MM.1S (cell line): ENCODE measurements around the gene KCNJ18.

Experiments
- DNase-seq: peaks from one replicate; pipeline ENCODE4 v3.0.0-alpha.2; 2015
- H2AFZ ChIP-seq: fragments of 300-600 bp; sonication (generic); 2 replicates; pipeline ENCODE4 v1.6.0; 2016; ENCODE audit warnings: antibody characterized with exemption, low read length
- H3F3A ChIP-seq: fragments of 300-600 bp; sonication (generic); 2 replicates; pipeline ENCODE4 v1.6.1; 2016; ENCODE audit warnings: mild to moderate bottlenecking, antibody characterized with exemption, low read length, moderate library complexity, mixed read lengths; ENCODE audit not compliant: insufficient read depth
- H3K27ac ChIP-seq: fragments of 300-600 bp; sonication (generic); 2 replicates; pipeline ENCODE4 v1.5.1; 2016; ENCODE audit warnings: mild to moderate bottlenecking, low read length
- H3K27me3 ChIP-seq: fragments of 300-600 bp; sonication (generic); replicated peaks from 2 replicates; pipeline ENCODE4 v1.6.0; 2016; ENCODE audit warnings: low read length; ENCODE audit not compliant: insufficient read depth
- H3K36me3 ChIP-seq: fragments of 300-600 bp; sonication (generic); replicated peaks from 2 replicates; pipeline ENCODE4 v1.6.1; 2016; ENCODE audit warnings: mild to moderate bottlenecking, low read length, mixed read lengths; ENCODE audit not compliant: insufficient read depth
- H3K4me1 ChIP-seq: fragments of 300-600 bp; sonication (generic); 2 replicates; pipeline ENCODE4 v1.6.1; 2016; ENCODE audit warnings: low read length, mixed read lengths
- H3K4me2 ChIP-seq: fragments of 300-600 bp; sonication (generic); 2 replicates; pipeline ENCODE4 v1.6.0; 2016; ENCODE audit warnings: low read depth, low read length
- H3K4me3 ChIP-seq: fragments of 300-600 bp; sonication (generic); 2 replicates; pipeline ENCODE4 v1.5.1; 2016; ENCODE audit warnings: low read length, mixed read lengths
- H3K79me2 ChIP-seq: fragments of 300-600 bp; sonication (generic); 2 replicates; pipeline ENCODE4 v1.6.1; 2016; ENCODE audit warnings: mixed run types, low read length, mixed read lengths
- H3K9ac ChIP-seq: fragments of 300-600 bp; sonication (generic); 2 replicates; pipeline ENCODE4 v1.6.1; 2016; ENCODE audit warnings: low read length, mixed read lengths
- H3K9me2 ChIP-seq: fragments of 300-600 bp; sonication (generic); replicated peaks from 2 replicates; pipeline ENCODE4 v1.6.1; 2016; ENCODE audit warnings: mild to moderate bottlenecking, low read length, mixed read lengths; ENCODE audit not compliant: insufficient read depth
- H3K9me3 ChIP-seq: fragments of 300-600 bp; sonication (generic); replicated peaks from 2 replicates; pipeline ENCODE4 v1.6.1; 2016; ENCODE audit warnings: mild to moderate bottlenecking, low read length, mixed read lengths; ENCODE audit not compliant: insufficient read depth
- H4K20me1 ChIP-seq: fragments of 300-600 bp; sonication (generic); 2 replicates; pipeline ENCODE4 v1.6.1; 2016; ENCODE audit warnings: mild to moderate bottlenecking, low read length, moderate library complexity, mixed read lengths; ENCODE audit not compliant: insufficient read depth
- CTCF ChIP-seq: fragments of 300-600 bp; sonication (generic); IDR thresholded peaks from 2 replicates; pipeline ENCODE4 v1.5.1; 2016; ENCODE audit warnings: antibody characterized with exemption, low read length, mixed read lengths
- EZH2 ChIP-seq: fragments of 300-600 bp; sonication (generic); optimal IDR thresholded peaks from 2 replicates; pipeline ENCODE3; 2017; ENCODE audit warnings: low read depth, mild to moderate bottlenecking, antibody characterized with exemption, low read length, mixed read lengths
- EZH2phosphoT487 ChIP-seq: fragments of 300-600 bp; sonication (generic); IDR thresholded peaks from 2 replicates; pipeline ENCODE4 v1.6.1; 2018; ENCODE audit warnings: antibody characterized with exemption, low read length

The KCNJ18 gene

GRCh38 chr17:21677126-21677910, 15.0 kb upstream of the KCNJ18 start:
- Histone ChIP-seq H3F3A (no peaks in the 10 kb centered on the region), H3K4me1 (no peaks in the 10 kb centered on the region), H3K27ac (no peak overlapping the region), H3K9me2 (no peaks in the 10 kb centered on the region), H3K4me3 (no peak overlapping the region), H3K4me2 (no peak overlapping the region), H3K9ac (no peak overlapping the region), H3K79me2 (no peaks in the 10 kb centered on the region), H2AFZ (no peak overlapping the region), H3K27me3 (peaks cover 7% of the 10 kb centered on the region; the same call in 1 of the 2 replicates), H3K36me3 (no peaks in the 10 kb centered on the region), H4K20me1 (no peaks in the 10 kb centered on the region), H3K9me3 (no peaks in the 10 kb centered on the region)
- no peak for TF ChIP-seq EZH2phosphoT487
- TF ChIP-seq EZH2: no peak
- no peak for TF ChIP-seq CTCF
- no peak for DNase-seq

GRCh38 chr17:21677911-21678310, 14.4 kb upstream of the KCNJ18 start:
- H3K9me2 ChIP-seq: no peaks in the 10 kb centered on the region
- peaks cover 7% of the 10 kb centered on the region; the same call in 1 of the 2 replicates for H3K27me3 ChIP-seq
- no peak overlapping the region for H3K27ac ChIP-seq
- H3K4me2 ChIP-seq: no peak overlapping the region
- H3K79me2 ChIP-seq: no peaks in the 10 kb centered on the region
- H3K4me3 ChIP-seq: no peak overlapping the region
- no peaks in the 10 kb centered on the region for H3K4me1 ChIP-seq
- H2AFZ ChIP-seq: peak overlapping the region; percentile 31; the same call in 1 of the 2 replicates
- H3K36me3 ChIP-seq: no peaks in the 10 kb centered on the region
- no peaks in the 10 kb centered on the region for H4K20me1 ChIP-seq
- H3F3A ChIP-seq: no peaks in the 10 kb centered on the region
- no peak overlapping the region for H3K9ac ChIP-seq
- H3K9me3 ChIP-seq: no peaks in the 10 kb centered on the region
- TF ChIP-seq EZH2: no peak
- DNase-seq: no peak

GRCh38 chr17:21678393-21679081, 13.8 kb upstream of the KCNJ18 start:
- H4K20me1 ChIP-seq: no peaks in the 10 kb centered on the region
- no peak overlapping the region for H3K9ac ChIP-seq
- DNase-seq: no peak
- H3K4me1 ChIP-seq: no peaks in the 10 kb centered on the region
- H3K36me3 ChIP-seq: no peaks in the 10 kb centered on the region
- TF ChIP-seq EZH2: no peak
- TF ChIP-seq EZH2phosphoT487: no peak
- no peak for TF ChIP-seq CTCF
- no peaks in the 10 kb centered on the region for H3K9me3 ChIP-seq
- peak overlapping the region; percentile 31; the same call in 1 of the 2 replicates for H2AFZ ChIP-seq
- H3K79me2 ChIP-seq: no peaks in the 10 kb centered on the region
- H3K27ac ChIP-seq: no peak overlapping the region
- peaks cover 7% of the 10 kb centered on the region; the same call in 1 of the 2 replicates for H3K27me3 ChIP-seq
- H3K4me2 ChIP-seq: no peak overlapping the region
- no peaks in the 10 kb centered on the region for H3F3A ChIP-seq
- H3K9me2 ChIP-seq: no peaks in the 10 kb centered on the region
- H3K4me3 ChIP-seq: no peak overlapping the region
